Stimulated activated CD4-positive, alpha-beta T cell treated with anti-CD3 and anti-CD28 coated beads, TNF-alpha, amount 100 ng/mL, for 4 hours (primary cell): ENCODE measurements around the gene FAM193A.
"Not testable (repeated sequence)": the region's sequence is repeated elsewhere in the genome, so short reads cannot be mapped to it uniquely, and the experiment has no call there.

Experiments used
- DNase-seq, 3 experiments: peaks; one replicate each; pipeline ENCODE4 v3.0.0-alpha.2; 2020; ENCODE audit warnings: low read depth in 3 of 3

Gene FAM193A

DNA sequence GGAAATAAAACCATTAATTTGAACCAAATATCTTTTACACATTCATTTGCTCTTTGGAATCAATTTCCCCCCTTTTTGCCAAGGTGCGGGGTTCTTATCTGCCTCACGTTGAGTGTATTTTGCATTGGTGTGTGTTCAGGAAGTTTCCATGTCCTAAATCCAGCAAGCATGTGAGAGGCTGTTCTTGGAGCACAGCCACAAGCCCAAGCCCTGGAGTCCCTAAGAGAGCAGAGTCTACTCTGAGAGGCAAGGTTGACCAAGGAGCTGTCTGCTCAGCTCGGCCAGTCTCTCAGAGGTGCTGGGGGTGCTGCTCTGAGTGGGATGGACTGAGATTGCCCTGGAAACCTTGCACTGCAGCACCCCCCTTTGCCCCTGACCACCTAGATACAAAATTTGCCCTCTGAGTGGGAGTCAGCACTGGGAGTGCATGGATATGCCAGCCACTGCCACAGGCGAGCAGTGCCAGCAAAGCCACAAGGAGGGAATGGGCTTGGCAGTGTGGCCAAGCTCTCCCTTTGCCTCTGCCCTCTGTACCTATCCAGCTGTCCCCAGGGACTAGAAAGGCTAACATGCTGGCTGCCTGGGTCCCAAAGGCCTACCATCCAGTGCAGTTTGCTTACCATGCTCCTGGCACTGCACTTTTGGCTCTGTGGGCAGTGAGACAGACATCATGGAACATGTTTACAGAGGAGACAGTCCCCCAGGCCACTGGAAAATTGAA is 20.5 kb upstream of the FAM193A start:
- DNase-seq: no peak

DNA sequence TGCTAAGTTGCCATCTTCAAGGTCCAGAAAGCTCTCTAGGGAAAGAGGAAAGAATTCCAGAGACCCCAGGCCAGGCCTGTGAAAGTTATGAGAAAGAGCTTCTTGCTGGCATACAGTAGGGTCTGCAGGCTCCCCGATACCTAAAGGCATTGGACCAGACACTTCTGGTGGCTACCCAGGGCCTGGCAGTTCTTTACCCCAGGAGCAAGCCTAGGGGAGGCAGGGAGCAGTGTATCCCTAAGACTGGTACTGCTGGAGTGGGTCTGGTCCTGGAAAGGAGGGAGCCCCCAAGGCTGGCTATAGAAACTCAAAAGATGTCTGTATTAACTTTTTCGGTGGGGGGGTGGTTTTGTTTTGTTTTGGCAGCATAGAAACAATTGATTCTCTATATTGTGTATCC is 19.8 kb upstream of the FAM193A start:
- DNase-seq: no peak

DNA sequence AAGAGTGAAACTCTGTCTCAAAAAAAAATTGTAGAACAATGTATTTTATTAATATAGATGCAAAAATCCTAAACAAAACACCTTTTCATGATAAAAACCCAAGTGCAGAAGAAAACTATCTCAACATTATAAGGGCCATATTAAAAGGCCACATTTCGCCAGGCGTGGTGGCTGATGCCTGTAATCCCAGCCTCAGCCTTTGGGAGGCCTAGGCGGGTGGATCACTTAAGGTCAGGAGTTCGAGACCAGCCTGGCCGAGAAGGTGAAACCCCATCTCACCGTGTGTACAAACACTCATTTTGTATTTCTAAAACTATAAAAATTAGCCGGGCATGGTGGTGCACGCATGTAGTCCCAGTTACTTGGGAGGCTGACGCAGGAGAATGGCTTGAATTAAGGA is 9.9 kb upstream of the FAM193A start:
- DNase-seq: no peak

DNA sequence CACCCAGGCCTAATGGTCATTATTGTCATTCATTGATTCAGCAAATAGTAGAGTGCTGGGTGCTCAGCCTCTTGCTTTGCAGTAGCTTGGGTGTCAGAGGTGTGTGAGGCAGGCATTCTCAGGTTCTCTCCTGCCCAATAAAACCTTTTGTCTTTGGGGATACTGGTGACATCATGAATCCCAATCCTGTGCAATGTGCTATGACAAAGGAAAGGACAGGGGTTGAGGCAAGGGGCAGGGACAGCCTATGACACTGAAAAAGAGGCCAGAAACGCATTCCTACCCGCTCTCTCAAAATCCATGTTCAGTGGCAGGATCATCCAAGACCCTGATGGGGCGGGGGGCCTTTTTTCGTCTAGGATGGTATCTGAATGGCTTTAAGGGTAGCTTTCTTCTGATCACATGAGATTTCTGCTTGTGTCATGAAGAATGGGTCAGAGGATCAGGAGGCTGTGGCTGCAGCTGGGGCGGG is 1.5 kb upstream of the FAM193A start:
- no peak for DNase-seq

DNA sequence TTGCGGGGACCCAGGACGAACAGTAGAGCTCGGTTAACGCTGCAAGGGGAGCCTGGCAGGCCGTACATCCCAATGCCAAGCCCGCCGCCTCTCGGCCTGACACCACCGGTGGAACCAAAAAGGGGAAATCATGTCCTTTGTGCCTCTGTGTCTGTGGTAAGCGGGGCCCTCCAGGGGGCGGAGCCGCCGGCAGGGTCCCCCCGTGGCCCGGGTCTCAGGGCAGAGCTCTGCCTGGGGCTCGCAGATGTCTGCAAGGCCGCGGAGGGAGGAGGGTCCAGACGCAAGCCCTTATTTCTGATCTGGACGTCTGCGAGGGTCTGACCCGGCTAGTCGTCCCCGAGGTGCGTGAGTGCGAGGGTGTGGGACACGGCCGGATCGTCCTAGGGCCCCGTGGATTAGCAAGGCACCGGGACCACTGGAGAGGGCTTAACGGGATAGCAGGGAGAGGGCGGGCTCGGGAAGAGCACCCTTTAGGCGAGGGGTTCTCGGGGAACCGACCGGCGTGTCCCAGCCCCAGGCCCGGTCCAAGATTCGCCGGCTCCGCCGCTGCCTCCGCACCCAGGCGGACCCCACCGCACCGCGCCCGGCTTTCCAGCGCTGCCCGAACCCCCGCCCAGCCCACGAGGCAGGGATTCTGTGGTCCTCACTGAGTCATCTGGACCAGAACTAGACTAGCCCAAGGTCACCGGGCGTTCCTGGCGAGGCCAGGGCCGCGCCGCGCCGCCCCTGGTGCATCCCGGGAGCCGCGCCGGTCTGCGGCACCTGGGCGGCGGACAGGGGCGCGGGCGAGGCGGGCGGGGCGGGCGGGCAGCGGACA is 863 bp upstream of the FAM193A start:
- peak; percentile 18 to 41 (median 22) for DNase-seq

DNA sequence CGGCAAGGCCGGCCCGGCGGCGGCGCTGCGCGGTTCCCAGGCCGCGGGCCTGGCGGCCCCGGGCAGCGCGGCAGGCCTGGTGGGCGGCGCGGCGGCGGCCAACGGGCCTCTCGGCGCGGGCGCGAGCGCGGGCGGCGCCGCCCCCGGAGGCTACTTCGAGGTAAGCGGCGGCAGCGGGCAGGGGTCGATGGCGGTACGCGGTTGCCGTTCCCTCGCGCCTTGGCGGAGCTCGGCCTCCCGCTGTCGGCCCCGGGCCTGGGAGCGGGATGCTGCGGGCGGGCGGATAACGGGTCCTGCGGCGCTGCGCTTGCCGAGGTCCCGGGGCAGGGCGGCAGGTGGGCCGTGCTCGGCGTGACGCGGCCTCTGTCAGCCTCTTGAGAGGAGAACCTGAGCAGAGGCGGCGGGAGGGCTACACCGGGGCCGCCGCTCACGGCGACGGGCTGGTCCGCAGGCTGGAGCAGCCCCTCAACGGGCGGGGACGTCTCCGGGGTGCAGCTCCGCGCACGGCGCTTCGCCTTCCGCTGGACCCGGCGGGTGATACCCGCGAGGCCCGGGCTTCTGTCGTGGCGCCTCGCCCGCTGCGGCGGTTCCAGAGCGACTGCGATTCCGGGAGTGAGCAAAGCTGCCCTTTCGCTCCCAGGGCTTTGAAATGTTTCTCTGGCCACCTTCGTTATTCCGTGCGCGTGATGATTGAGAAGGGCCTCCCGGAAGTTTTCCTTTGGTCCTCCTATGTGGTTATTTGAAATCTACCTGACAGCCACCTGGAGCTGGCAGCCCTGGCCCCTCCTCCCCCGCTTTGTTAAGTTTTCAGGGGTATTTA is 774 bp downstream of the FAM193A start:
- DNase-seq: peak; percentile 26 to 42 (median 28)

DNA sequence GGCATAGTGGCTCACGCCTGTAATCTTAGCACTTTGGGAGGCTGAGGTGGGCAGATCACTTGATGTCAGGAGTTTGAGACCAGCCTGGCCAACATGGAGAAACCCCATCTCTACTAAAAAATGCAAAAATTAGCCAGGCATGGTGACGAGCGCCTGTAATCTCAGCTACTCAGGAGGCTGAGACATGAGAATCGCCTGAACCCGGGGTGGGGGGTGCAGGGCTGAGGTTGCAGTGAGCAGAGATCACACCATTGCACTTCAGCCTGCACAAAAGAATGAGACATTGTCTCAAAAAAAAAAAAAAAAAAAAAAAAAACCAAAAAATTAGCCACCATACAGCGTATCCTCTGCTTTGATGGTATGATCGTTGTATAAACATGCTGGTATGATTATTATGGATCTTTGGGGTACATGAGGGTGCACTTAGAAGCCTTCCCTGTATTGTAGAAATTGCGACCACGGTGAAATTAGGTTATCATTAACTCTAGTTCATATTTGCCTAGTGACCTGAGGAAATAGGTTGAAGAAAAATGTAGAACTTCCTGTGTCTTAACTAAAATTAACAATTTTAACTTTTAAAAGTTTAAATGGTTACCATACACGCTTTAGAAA is 7.2 kb downstream of the FAM193A start:
- DNase-seq: not testable (repeated sequence)

DNA sequence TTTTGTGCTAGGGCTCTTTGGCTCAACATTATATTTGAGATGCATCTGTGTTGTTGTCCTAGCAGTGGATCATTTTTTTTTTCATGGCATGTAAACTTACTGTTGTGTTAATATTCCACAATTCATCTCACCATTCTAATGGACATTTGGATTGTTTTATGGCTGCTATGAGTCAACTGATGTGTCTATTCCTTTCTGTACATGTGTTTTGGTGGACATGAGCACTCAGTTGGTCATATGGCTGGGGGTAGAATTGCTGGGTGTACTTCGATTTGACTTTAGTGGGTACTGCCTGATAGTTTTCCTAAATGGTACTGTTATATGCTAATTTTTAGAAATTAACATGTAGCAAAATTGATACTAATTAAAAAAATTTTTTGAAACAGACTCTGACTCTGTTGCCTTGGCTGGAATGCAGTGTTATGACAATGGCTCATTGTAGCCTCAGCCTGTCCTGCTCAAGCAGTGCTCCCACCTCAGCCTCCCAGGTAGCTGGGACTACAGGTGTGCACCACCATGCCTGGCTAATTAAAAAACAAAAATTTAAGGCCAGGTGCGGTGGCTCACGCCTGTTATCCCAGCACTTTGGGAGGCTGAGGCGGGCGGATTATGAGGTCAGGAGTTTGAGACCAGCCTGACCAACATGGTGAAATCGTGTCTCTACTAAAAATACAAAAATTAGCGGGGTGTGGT is 9.0 kb downstream of the FAM193A start:
- no peak for DNase-seq

DNA sequence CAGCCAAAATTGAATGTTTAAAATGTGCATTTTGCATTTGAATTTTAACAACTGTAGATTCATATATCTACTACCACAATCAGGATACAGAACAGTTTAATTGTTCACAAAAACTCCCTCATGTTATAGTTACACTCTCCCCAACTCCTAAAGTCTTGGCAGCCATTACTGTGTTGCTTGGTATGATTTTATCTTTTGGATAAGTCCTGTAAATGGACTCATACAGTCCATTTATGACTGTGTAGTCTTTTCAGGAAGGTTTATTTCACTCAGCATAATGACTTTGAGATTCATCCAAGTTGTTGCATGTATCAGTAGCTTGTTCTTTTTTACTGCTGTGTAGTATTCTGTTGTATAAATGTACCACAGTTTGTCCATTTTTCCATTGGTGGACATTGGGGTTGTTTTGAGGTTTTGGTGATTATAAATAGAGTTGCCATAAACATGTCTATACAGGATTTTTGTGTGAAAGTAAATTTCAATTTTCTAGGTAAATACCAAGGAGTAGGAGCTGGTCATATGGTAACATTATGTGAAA is 9.9 kb downstream of the FAM193A start:
- no peak for DNase-seq

DNA sequence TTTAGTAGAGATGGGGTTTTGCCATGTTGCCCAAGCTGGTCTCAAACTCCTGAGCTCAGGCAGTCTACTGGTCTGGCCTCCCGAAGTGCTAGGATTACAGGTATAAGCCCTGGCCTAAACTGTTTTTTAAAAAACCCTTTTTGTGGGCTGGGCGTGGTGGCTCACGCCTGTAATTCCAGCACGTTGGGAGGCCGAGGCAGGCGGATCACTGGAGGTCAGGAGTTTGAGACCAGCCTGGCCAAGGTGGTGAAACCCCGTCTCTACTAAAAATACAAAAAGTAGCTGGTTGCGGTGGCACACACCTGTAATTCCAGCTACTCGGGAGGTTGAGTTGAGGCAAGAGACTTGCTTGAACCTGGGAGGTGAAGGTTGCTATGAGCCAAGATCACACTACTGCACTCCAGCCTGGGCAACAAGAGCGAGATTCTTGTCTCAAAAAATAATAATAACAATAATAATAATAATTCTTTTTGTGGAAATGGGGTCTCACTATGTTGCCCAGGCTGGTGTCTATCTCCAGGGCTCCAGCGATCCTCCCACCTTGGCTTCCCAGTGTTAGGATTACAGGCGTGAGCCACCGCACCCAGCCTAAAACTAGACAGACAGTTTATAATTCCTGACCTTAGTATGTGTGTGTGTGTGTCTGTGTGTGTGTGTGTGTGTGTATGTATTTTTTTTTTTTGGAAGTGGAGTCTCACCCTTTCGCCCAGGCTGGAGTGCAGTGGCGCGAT is 10.7 kb downstream of the FAM193A start:
- DNase-seq: not testable (repeated sequence)

DNA sequence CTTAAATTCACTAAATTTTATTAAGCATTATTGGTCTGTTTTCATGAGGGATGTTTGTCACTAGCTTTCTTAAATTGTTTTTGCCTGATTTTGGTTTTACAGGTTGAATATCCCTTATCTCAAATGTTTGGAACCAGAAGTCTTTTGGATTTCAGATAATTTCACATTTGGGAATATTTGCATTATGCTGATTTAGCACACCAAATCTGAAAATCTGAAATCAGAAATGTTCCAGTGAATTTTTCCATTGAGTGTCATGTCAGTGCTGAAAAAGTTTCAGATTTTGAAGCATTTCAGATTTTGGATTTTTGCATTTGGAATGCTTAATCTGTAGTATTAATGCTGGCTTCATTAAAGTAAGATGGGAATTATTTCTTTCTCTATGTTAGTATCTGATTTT is 14.7 kb downstream of the FAM193A start:
- DNase-seq: no peak

DNA sequence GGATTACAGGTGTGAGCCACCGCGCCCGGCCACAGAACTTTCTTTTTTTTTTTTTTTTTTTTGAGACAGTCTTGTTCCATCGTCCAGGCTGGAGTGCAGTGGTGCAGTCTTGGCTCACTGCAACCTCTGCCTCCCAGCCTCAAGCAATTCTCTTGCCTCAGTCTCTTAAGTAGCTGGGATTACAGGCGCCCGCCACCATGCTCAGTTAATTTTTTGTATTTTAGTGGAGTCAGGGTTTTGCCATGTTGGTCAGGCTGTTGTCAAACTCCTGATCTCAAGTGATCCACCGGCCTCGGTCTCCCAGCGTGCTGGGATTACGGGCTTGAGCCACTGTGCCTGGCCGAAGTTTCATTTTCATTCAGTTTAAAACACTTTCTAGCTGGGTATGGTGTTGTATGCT is 16.4 kb downstream of the FAM193A start:
- no peak for DNase-seq

DNA sequence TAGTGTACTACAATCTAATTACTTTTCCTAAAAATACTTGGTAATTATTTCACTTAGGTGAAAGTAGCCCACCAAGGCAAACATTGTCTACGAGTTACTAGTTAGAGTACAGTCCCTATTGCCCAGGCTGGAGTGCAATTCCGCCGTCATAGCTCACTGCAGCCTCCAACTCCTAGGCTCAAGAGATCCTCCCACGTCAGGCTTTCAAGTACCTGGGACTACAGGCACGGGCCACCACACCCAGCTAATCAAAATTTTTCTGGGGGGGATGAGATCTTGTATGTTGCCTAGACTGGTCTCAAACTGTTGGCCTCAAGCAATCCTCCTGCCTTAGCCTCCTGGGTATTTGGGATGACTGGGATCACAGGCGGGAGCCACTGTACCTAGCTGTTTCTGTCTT is 21.9 kb downstream of the FAM193A start:
- DNase-seq: no peak

DNA sequence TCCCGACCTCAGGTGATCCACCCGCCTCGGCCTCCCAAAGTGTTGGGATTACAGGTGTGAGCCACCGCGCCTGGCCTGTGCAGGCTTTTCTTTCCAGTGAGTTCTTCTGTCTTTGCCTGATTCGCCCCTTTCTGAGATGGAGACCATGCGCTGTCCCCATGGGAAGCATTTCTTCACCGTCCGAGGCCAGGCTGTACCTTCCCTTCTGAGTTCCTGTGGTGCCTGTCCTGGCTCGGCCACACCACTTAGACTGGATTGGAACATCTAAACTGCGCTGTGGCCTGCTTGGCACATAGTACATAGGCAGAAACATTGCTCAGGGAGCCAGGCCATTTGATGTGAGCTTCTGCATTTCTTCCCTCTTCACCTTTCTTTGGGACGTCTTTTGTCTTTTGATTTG is 23.7 kb downstream of the FAM193A start:
- no peak for DNase-seq

DNA sequence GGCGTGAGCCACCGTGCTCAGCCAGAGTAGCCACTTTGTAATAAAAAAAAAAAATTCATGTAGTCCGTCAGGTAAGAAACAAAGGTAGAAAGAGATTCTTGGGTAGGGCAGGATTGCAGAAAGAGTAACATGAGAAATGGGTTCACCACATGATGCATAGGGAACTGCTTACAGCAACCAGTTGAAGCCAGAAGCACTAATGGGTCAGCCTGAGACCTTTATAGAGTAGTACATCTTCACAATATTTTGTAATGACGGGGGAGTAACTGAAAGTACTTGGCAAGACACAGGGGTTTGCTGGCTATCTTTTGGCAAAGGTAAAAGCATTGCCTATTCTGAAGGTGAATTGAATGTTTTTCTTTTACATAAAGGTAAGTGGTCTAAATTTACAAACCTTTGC is 29.1 kb downstream of the FAM193A start:
- no peak for DNase-seq

DNA sequence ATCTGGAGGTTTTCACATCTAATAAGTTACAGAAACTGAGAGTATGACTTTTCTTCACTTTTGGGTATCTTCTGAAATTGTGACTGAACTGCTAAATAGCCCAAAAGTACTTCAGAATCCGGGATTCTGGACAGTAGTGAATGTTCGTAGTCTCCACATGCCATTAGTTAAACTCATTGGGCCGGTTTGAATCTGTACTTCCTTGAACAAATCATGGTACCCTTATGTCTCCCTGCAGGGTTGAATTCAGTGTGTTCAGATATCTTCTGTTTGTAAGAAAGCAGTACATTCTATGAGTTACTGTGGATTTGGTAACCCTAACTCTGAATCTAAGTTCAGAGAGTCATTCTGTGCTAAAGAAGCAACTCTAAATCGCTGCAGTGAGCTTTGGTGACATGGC is 33.6 kb downstream of the FAM193A start:
- no peak for DNase-seq

DNA sequence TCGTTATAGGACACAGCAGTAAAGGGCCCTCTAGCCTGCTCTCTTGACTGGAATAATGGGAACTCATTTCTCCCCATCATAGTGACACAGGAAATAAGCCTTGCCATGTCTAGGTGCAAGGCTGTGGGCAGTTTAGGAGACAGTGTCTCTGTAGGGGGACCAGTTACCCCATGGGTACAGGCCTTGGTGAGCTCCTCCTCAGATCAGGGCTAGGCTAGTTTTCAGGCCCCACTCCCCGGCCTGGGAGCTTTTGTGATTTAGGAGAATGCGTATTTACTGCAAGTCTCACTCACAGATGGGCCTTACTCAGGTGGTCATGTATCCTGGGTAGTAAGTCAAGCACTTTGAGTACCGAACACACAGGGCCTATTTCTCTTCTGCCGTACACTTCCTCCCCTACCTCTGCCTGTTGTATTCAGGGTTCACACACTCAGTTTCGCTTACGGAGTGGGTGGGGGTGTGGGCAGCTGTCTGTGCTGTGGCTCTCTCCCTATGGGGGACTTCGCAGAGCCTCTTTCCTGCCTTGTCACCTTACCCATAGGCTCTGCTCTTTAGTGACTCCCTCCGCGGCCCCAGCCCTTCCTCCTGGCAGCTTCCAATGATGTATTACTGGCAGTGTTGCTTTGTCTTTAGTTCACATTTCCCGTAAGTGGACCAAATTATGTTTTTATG is 34.2 kb downstream of the FAM193A start:
- peak; percentile 6 to 41 (median 39) for DNase-seq

DNA sequence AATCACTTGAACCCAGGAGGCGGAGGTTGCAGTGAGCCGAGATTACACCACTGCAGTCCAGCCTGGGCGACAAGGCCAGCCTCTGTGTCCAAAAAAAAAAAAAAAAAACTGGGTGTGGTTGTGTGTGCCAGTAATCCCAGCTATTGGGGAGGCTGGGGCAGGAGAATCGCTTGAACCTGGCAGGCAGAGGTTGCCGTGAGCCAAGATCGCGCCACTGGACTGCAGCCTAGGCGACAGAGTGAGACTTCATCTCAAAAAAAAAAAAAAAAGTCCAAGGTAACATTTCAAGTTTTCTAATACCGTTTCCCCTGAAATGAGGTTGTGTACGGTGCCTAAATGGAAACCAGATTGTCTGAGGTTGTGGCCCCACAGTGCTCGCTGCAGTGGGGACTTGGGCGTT is 35.6 kb downstream of the FAM193A start:
- DNase-seq: no peak

DNA sequence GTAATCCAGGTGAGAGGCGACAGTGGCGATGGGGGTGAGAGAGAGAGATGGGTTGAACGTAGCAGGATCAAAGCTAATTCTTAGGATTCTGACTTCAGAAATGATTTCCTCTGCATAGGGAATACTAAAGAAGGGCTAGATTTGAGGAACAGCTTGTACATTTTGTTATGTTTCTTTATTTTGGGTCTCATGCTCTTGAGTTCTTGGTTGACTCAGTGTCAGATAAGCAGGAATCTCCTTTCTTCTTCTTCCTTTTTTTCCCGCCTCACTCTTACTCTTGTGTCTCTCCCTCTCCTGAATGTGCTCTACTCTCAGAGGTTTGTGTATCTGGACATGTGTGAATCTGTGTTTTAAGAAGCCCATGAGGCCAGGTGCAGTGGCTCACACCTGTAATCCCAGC is 36.4 kb downstream of the FAM193A start:
- DNase-seq: no peak

DNA sequence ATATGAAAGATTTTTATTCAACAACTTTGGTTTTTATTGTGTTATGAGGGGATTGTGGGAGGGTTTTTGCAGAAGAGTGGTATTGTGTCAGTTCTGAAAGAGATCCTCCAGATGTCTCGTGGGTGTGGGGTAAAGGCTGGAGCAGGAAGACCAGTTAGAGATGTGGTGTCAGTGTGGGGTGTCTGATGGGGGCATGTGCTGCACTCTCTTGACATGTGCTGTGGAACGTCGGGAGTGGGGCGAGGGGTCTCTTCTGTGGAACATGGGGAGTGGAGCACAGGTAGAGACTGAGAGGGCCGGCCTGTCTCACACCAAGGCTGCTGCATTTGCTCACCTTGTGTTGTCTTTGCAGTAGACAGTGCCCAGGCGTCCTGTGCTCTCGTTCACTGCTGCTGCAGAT is 37.6 kb downstream of the FAM193A start:
- DNase-seq: no peak
